Left kidney (tissue), 2 donors: ENCODE results near the gene DPT. TPM values are rescaled to one million over a fixed set of nuclear protein-coding genes. Genes with fewer than 3 reads are reported as not detected.

Experiments
- DNase-seq: peaks from one replicate; pipeline ENCODE4 v3.0.0-alpha.2; 2013
- polyA plus RNA-seq: library from polyadenylated mRNA; unstranded; fragments of 120-200 nt; gene quantifications from one replicate; pipeline ENCODE4 v1.2.1, GENCODE V29; 2013; ENCODE audit not compliant: insufficient read length

Gene DPT
- polyA plus RNA-seq, 1 donor, result not detected

DNA sequence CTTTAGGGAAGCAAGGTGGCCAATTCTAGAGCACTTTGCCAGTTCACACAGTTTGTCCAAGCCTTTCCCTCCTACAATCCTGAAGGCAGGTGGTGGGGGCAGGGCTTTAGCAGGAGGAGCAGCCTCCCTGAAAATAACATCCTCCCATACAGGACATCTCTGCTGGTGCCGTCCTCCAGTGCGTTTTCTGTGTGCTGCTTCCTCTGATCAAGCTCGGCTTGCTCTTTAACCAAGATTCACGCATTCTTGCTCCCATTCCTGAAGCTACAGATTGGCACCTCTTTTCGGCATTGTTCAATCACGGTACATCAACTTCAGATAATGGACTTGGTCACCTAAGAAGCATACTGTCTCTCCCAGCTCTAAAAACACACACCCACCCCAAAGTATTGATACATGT is 7.5 kb upstream of the DPT start:
- no peak for DNase-seq

DNA sequence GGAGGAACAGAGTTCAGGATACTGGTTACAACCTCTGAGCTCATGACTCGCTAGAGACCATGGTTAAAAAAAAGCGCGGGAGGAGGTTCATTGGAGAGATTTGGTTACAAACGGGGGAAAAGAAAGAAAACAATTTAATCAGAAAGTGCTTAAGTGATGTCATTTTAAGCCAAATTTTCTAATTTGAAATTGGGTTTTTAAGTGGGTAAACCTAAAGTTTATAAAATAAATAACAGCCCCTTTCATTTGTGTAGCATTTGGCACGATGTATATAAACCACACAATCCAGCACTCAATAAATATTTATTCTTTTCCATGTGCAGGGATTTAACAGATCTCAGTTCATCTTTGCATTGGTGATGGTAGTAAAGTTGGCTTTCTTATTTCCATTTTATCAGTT is 7.0 kb upstream of the DPT start:
- no peak for DNase-seq

GRCh38 chr1:168734946-168735345 is 5.9 kb upstream of the DPT start:
- DNase-seq, result no peak

GRCh38 chr1:168734271-168734670 is 5.3 kb upstream of the DPT start:
- DNase-seq, result no peak

GRCh38 chr1:168733241-168733640 is 4.2 kb upstream of the DPT start:
- no peak for DNase-seq

DNA sequence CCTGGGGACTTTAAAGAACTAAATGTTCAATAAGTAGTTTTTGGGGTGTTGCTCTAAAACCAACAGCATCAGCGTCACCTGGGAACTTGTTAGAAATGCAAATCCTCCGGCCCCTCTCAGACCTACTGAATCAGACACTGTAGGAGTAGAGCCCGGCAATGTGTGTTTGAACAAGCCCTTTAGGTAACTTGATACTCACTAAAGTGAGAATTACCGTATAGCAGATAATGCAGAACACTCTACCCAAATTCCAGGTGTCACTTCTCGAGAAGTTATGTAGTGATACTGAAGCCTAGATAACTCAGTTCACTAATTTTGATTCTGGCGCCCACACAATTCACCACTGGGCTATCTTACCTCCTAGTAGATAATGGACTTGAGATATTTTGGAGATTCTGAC is 3.7 kb upstream of the DPT start:
- DNase-seq, result no peak

DNA sequence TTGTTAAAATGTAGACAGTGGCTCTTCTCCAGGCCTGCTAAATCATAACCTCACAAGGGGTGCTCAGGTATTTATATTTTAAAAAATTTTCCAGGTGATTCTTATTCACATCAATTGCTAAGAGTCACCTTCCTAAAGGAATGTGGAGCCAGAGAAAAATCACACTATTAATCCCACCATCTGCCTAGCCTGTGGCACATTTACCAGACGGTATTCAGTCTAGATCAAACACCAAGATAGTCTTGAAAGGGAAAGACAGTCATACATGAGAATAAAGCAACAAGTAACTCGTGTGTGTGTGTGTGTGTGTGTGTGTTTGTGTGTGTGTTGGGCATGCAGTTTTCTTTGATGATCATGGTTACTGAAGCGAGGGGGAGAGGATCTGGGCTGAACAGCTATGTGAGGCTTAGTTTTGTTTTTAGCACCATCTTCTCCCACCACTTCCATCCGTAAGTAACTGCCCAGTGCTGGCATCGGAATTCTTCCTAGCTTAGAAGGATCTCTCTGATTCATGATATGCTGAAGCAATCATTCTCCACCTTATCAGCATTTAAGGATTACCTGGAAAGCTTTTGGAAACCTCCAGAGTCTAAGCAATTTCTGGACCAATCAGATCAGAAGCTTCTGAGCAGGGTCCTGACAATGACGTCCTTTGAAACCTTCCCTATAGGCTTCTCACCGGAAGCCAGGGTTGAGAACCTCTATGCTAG is 2.4 kb upstream of the DPT start:
- DNase-seq, result no peak

GRCh38 chr1:168729405-168729802 is 398 bp upstream of the DPT start:
- DNase-seq, result no peak

GRCh38 chr1:168726719-168727118 is 2.3 kb downstream of the DPT start:
- no peak for DNase-seq

- DNase-seq, result no peak
Observed at GRCh38 chr1:168726281-168726680, 2.7 kb downstream of the DPT start.

GRCh38 chr1:168725831-168726230 is 3.2 kb downstream of the DPT start:
- no peak for DNase-seq

DNA sequence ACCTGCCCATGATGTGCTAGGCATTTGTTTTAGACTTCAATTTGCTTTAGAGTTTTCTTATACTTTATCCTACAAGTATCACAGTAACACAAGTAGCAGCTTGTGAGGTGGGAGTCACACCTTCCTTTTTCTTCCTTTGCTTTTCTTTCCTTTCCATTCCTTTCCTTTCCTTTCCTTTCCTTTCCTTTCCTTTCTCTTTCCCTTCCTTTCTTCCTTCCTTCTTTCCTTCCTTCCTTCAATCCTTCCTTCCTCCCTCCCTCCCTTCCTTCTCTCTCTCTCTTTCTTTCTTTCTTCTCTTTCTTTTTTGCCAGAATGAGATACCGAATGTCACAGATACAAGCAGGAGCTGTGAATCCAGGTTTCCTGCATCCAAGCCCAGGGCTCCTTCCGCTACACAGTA is 3.9 kb downstream of the DPT start:
- no peak for DNase-seq

DNA sequence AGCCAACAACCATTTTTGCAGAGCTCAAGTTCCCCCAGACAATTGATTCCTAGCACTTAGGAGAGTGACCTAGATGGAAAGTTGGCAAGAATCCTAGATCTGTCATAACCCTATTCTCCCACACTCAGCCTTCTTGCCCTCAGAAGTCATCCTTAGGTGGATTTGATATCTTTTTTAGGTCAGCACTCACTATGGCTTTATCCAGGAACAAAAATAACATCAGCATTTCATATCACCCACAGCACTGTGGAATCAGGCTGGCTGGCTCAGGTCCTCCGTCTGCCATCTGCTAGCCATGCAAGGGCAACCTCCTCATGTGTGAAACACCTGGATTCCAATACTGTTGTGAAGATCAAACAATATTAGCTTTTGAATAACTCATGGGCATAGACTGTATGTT is 6.0 kb downstream of the DPT start:
- DNase-seq, result no peak

DNA sequence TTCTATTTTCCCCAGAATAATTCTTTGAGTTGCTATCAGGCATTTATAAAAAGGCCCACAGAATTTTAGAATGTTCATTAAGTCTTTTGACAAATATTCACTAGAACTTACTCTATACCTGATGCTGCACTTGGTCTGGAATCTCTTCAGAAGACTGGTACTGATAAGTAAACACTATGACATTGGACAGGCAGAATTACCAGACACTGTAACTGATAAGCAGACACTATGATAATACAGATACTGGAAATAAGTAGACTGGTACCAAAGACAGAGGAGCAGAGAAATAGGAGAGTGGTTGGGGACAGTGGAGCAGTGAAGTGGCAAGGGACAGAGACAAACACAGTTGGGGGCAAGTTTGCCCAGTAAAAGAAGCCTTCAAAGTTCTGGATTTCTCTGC is 8.2 kb downstream of the DPT start:
- no peak for DNase-seq

DNA sequence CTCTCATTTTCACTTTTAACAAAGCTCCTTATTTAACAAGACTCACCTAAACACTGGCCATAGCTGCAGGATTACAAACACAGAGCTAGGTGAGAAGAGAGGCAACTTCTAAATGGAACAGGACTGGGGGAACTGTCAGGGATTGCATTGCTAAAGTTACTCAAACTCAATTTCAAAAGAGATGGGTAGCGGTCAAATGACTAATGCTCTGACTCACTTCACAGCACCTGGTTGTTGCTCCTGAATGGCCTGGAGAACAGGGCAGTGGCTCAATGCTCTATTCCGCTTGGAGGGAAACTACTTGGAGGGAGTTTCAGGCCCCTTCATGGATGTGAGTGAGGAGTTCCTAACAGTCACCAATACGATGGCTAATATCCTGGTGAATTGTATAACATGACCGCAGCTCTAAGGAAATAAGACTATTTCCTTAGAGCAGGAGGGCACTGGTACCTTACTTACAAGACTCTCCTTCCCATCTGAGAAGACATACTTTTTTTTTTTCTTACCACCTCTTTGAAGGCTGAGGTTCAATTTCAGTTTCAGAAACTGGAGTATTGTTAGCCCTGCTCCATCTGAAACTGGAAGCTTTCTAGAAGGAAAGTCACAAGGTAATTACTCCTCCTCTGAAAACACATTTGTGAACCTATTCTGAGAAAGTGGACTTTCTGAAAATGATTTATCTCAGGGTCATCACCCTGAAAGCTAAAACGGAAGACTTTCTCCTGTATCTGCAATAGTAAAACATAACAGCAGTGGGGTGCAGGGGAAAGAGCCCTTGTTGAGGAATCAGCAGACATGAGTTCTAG is 9.5 kb downstream of the DPT start:
- no peak for DNase-seq

DNA sequence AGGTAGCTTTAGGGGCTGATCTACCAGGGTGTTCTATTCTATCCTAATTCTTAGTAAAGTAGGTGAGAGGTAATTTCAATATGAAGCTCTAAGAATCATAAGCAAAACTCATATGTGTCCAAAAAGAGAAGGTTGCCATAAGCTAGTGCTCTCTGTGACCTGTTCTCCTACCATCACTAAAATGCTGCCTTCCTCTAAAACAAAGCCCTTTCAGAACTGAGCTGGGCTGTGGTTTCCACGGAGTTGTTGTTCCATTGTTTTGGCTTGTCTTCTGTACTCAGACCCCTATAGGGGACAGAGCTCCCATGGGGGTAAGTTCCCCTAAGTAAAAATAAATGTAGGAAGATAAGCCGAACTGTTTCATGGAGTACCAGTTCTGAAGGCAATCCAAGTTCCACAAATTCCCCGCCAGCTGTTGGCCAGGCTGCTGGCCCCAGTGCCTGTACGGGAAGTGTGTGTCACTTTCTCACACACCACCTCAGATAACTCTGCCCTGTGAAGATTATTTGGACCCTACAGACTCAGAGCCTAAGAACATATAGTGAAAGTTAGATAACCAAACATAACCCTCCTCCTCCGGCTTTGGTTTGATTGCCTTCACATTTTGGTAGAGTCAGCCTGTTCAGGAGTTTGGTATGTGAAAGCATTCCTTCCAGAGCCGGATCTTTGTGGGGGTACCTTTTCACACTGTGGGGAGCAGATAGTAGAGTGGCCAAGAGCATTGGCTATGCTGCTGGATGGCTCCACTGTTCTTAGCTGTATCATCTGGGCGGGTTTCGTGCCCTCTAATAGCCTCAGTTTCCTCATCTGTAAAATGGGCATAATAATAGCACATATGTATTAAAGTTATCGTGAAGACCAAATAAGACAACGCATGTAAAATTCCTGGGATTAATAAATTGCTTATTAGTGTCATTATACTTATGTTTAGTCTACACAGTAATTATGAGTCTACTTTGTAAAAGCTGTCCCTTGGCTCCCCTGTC is 10.8 kb downstream of the DPT start:
- DNase-seq, result no peak

- no peak for DNase-seq
Observed at GRCh38 chr1:168714012-168714411, 15.0 kb downstream of the DPT start.

DNA sequence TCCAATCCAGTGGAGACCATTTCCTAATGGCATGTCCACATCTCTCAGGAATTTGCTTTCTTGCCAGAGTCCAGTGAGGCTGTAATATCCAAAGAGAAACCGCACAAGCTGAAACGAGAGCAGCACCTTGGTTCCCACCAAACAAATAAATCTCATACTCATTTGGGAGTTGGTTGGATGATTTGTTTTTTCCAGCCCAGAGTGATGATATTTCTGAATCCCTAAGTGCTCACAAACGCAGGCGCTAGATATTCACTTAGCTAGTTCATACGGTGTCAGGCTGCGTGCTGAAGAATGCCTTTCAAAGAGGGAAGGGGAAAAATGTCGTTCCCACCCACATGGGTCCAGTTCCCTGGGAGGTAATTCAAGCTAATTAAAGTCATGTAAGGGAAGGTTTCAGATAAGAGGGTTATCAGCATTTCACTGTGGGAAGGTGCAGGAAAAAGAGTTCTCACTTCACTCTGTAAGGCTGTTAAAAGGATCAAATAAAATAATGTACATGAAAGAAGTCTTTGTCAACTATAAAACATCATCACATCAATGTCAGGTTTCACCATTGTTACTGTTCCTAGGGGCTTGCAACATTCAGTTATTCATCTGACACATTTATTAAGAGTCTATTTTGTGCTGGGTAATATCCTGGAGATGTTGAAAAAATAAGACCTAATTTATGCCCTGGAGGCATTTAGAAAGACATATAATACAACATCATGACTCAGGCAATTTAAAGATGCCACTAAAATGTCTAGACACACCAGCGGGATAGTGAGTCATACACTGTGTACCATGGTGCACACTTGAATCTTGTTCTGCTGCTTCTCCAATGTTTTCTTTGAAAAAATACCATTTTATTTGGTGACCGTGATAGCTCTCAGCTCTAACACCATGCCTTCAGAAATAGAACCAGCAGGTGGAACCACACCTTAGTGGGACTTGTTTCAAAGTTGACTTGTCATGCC is 19.3 kb downstream of the DPT start:
- DNase-seq, result no peak

GRCh38 chr1:168708698-168709404 is 20.2 kb downstream of the DPT start:
- DNase-seq, result no peak

GRCh38 chr1:168706391-168706992 is 22.5 kb downstream of the DPT start:
- no peak for DNase-seq
